AG09319 (cell line): ENCODE measurements around the gene ARHGAP12.

ENCODE experiments used
- DNase-seq: peaks from one replicate; pipeline ENCODE4 v3.0.0-alpha.2; 2010; ENCODE audit warnings: low read depth; ENCODE audit errors: extremely low read depth
- CTCF ChIP-seq: IDR thresholded peaks from 2 replicates; pipeline ENCODE4 v1.5.1; 2011; ENCODE audit warnings: low read depth, mild to moderate bottlenecking, inconsistent platforms, low read length, moderate library complexity

ARHGAP12 gene

GRCh38 chr10:31853629-31854028 is 75.0 kb downstream of the ARHGAP12 start:
- DNase-seq = no peak
- TF ChIP-seq CTCF = no peak

- DNase-seq = no peak
- TF ChIP-seq CTCF = no peak
These were observed 77.4 kb downstream of the ARHGAP12 start for GRCh38 chr10:31851216-31851615.

- TF ChIP-seq CTCF = no peak
- DNase-seq = no peak
These were observed 81.1 kb downstream of the ARHGAP12 start for GRCh38 chr10:31847515-31847914.

- no peak for DNase-seq
- no peak for TF ChIP-seq CTCF
These were observed 89.9 kb downstream of the ARHGAP12 start for GRCh38 chr10:31838709-31839108.

GRCh38 chr10:31838065-31838464 is 90.6 kb downstream of the ARHGAP12 start:
- DNase-seq = no peak
- no peak for TF ChIP-seq CTCF

- no peak for DNase-seq
- TF ChIP-seq CTCF = peak; percentile 56
These were observed 91.8 kb downstream of the ARHGAP12 start for GRCh38 chr10:31836569-31837406.

- TF ChIP-seq CTCF = no peak
These were observed 94.9 kb downstream of the ARHGAP12 start for GRCh38 chr10:31833753-31834152.

More at GRCh38 chr10:31833753-31834152, 94.9 kb downstream of the ARHGAP12 start:
- no peak for DNase-seq
